NAMALWA (cell line): Measurements from ENCODE around the gene MDC1.
A peak's percentile ranks its signal among the peaks of the same experiment; 100 is the strongest.
"Not testable (repeated sequence)": the region's sequence is repeated elsewhere in the genome, so short reads cannot be mapped to it uniquely, and the experiment has no call there.

ENCODE experiments used
- DNase-seq: peaks from one replicate; pipeline ENCODE4 v3.0.0-alpha.2; 2015; ENCODE audit warnings: low spot score

The MDC1 gene, protein sequence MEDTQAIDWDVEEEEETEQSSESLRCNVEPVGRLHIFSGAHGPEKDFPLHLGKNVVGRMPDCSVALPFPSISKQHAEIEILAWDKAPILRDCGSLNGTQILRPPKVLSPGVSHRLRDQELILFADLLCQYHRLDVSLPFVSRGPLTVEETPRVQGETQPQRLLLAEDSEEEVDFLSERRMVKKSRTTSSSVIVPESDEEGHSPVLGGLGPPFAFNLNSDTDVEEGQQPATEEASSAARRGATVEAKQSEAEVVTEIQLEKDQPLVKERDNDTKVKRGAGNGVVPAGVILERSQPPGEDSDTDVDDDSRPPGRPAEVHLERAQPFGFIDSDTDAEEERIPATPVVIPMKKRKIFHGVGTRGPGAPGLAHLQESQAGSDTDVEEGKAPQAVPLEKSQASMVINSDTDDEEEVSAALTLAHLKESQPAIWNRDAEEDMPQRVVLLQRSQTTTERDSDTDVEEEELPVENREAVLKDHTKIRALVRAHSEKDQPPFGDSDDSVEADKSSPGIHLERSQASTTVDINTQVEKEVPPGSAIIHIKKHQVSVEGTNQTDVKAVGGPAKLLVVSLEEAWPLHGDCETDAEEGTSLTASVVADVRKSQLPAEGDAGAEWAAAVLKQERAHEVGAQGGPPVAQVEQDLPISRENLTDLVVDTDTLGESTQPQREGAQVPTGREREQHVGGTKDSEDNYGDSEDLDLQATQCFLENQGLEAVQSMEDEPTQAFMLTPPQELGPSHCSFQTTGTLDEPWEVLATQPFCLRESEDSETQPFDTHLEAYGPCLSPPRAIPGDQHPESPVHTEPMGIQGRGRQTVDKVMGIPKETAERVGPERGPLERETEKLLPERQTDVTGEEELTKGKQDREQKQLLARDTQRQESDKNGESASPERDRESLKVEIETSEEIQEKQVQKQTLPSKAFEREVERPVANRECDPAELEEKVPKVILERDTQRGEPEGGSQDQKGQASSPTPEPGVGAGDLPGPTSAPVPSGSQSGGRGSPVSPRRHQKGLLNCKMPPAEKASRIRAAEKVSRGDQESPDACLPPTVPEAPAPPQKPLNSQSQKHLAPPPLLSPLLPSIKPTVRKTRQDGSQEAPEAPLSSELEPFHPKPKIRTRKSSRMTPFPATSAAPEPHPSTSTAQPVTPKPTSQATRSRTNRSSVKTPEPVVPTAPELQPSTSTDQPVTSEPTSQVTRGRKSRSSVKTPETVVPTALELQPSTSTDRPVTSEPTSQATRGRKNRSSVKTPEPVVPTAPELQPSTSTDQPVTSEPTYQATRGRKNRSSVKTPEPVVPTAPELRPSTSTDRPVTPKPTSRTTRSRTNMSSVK (N-terminal part only)

DNA sequence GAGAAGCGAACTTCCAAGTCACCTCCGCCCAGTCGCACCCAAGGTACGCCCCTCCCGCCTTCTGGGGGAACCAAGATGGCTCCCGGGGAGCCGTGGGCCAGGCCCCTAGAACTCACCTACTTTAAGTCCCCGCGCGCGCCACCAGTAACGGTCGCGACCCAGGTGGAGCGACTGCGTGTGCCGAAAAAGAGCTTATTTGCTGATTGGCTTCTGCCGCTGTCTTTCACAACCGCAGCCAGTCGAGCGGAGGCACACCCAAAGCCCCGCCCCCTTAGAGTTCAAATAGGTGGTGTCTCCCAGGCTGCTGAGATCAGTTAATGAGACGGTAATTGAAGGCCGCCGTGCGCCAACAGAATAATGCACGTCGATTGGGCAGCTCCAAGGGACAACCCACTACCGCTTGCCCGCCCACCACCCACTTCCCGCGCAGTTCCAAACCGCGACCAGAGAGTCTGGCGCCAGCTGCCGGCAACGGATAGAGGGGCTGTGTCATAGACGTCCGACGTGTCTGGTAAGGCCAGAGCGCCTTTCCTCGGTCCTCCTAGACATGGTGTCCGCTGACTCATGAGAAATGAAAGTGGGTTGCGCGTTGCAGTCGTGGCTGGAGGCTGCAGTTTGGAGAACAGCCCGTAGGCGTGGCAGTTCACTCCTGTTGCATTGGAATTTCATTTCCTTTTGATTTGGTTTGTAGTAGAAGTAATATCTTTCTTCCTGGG, at the start of gene MDC1:
TSS of gene MDC1 (minus strand) at position 153 of the 716 bp plus-strand sequence. CDS start 2,106 bp downstream, outside the sequence.
- peak; percentile 100 for DNase-seq

DNA sequence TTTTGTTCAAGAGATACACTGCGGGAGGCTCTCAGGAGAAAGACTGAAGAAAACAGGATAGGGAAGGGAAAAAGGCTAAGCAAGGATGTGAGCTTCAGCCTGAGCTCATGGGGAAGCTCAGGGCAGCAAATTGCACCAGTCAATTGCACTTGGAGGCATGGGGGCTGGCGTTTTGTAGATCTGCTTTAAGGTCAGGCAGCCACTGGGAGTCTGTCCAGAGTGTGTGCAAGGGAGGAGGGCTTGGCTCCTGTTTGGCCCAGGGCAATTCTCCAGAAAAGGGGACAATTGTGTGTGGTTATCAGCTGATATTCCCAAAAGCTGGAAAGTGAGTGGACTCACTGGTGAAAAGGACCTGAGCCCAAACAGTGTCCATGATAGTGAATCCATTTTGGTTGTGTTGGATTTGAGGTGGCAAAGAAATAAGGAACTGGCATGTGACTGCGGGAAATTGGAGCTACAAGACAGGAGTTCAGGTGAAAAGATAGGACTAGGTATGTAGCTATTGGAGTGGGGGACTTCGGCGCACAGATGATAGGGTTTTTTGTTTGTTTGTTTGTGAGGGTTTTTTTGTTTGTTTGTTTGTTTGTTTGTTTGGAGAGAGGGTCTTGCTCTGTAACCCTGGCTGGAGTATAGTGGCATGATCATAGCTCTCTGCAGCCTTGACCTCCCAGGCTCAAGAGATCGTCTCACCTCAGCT, 49.5 kb upstream of the MDC1 start:
- DNase-seq, result no peak

DNA sequence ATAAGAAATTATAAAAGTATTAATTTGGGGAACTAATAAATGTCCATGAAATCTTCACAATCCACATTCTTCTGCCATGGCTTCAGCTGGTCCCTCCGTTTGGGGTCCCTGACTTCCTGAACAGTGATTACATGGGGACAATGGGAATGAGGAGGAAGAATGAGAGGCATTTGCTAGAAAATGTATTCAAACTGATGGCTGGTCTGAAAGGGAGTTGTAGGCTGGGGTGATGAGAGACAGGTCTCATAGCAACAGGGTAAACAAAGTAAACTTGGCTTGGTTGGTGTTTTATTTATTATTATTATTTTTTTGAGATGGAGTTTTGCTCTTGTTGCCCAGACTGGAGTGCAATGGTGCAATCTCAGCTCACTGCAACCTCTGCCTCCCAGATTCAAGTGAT, 48.4 kb upstream of the MDC1 start:
- not testable (repeated sequence) for DNase-seq

GRCh38 chr6:30764490-30765043, 47.5 kb upstream of the MDC1 start:
- not testable (repeated sequence) for DNase-seq

DNA sequence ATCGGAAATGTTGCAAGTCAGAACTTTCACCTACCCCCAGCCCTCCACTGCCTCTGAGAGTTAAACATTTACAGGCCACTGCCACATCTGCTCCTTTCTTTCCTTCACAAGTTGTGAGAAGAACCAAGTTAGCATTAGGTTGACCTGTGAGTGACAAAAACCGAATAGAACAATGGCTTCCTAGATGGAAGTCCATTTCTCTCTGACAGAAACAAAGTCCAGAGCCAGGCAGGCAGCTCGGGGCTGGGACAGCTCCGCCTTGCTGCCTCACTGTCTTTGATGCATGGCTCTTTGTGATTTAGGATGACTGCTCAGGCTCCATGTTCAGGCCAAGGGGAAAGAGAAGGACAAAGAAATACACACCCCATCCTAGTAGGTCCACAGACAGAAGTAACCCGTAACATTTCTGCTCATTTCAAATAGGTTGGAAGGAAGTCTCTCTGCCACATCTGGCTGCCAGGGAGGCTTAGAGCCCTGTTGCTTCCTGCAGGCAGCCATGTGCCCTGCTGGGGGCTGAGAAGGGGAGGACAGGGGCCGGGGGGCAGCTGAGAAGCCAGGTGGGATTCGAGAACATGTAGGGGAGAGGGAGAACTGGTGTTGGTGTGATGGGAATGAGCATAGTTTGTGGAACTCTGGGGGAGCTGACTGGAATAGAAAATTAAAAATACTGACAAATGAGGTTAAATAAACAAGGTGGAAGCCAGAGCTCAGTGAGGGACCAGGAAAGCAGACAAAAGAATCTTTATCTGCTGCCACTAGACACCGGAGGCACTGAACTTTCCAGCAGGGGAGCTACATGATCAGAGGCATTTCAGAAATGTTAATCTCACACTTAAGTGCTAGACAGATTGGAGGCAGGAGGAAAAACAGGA, 46.8 kb upstream of the MDC1 start:
- no peak for DNase-seq

GRCh38 chr6:30763155-30763617, 46.1 kb upstream of the MDC1 start:
- DNase-seq, result no peak

GRCh38 chr6:30761791-30762429, 44.8 kb upstream of the MDC1 start:
- no peak for DNase-seq

GRCh38 chr6:30760549-30760948, 43.5 kb upstream of the MDC1 start:
- DNase-seq, result no peak

GRCh38 chr6:30759575-30760239, 42.6 kb upstream of the MDC1 start:
- DNase-seq, result no peak

- no peak for DNase-seq
Measured at GRCh38 chr6:30757261-30757904, 40.3 kb upstream of the MDC1 start.

DNA sequence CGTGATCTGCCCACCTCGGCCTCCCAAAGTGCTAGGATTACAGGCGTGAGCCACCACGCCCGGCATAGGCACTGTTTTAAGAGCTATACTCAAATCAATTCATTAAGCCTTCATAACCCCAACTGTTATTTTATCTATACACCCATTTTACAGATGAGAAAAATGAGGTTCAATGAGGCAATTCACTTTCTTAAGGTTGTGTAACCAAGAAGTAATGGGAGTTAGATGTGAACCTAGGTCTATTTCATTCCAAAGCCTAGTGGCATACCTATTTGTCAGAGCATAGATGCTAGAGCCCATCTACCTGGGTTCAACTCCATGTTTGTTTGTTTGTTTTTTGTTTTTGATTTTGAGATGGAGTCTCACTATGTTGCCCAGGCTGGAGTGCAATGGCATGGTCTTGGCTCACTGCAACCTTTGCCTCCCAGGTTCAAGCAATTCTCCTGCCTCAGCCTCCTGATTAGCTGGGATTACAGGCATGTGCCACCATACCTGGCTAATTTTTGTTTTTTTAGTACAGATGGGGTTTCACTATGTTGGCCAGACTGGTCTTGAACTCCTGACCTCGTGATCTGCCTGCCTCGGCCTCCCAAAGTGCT, 39.4 kb upstream of the MDC1 start:
- DNase-seq, result not testable (repeated sequence)

DNA sequence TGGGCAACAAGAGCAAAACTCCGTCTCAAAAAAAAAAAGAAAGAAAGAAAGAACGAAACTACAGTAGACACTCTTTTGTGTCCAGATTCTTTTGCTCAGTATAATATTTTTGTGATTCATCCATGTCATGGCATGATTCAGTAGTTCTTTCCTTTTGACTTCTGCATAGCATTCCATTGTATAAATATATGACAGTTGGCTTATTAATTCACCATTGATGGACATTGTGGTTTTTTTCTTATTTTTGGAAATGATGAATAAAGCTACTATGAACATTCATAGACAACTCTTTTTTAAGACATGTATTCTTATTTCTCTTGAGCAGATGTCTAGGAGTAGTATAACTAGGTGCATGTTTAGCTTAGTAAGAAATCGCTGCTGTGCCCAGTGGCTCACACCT, 37.5 kb upstream of the MDC1 start:
- DNase-seq, result no peak

- no peak for DNase-seq
Measured at GRCh38 chr6:30752157-30752927, 35.3 kb upstream of the MDC1 start.

DNA sequence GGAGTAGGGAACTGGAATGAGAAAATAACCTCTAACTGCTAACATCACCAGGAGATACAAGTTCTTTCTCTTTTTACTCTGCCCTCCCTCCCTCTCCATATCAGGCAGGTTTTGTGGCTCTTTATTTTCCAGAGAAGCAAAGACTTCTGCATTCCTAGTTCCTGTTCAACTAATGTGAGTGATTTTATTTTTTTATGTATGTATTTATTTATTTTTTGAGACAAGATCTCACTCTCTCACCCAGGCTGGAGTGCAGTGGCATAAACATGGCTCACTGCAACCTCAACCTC, 33.2 kb upstream of the MDC1 start:
- no peak for DNase-seq

DNA sequence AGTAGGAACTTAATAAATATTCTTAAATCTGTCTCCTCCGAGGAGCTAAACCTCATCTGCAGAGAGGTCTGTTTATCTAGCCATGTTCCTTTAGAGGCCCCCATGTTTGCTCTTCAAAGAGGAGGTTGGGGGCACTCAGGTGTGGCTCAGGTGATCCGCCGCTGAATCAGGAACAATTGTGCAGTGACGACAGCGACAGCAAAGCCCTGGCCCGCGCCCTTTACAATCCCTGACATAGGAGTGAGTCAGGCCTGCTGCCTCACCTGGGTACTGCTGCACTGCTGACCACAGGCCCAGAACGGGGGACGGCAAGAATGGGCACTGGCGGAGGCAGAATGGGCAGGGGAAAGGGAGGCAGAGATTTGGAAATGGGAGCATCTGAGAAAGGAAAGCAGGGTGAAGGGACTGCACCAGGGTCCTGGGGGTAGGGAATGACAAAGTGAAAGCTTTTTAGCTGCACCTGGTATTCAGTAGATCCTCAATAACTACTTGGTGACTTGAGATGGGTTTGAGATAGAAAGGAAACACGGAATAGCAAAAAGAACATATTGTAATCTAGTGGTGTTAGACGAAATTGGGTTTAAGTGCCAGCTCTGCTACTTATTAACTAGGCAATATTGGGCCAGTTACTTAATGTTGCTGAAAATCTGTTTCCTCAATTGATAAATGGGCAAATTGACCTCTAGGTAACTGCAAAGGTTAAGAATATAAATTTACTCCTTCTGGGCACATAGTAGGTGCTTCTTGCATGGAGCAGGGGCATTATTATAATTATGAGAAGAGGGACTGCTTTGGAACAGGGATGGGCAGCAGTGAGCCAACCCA, 32.7 kb upstream of the MDC1 start:
- DNase-seq, result no peak
